Mucosa of rectum (tissue), 2 donors: ENCODE results near the gene ITK.

Source experiments
- H3K27ac ChIP-seq, 2 donors: one replicate each; pipeline ENCODE4 v1.7.0; 2013; ENCODE audit warnings: inconsistent platforms in 2 of 2, low read depth in 2 of 2, low read length in 2 of 2
- H3K27me3 ChIP-seq, 2 donors: one replicate each; pipeline ENCODE4 v1.7.0; 2013; ENCODE audit warnings: low read length in 2 of 2; ENCODE audit not compliant: control insufficient read depth in 2 of 2, insufficient read depth in 2 of 2
- H3K36me3 ChIP-seq, 2 donors: one replicate each; pipeline ENCODE4 v1.7.0; 2013; ENCODE audit warnings: low read length in 2 of 2; ENCODE audit not compliant: control insufficient read depth in 2 of 2, insufficient read depth in 2 of 2
- H3K4me1 ChIP-seq, 2 donors: one replicate each; pipeline ENCODE4 v1.7.0; 2013; ENCODE audit warnings: low read length in 2 of 2, mild to moderate bottlenecking in 1 of 2; ENCODE audit not compliant: control insufficient read depth in 2 of 2, insufficient read depth in 2 of 2
- H3K4me3 ChIP-seq, 2 donors: one replicate each; pipeline ENCODE4 v1.7.0; 2013; ENCODE audit warnings: low read length in 2 of 2
- H3K9ac ChIP-seq, 2 donors: one replicate each; pipeline ENCODE4 v1.7.0; 2013; ENCODE audit warnings: low read length in 2 of 2, low read depth in 1 of 2, mild to moderate bottlenecking in 1 of 2
- H3K9me3 ChIP-seq, 2 donors: one replicate each; pipeline ENCODE4 v1.7.0; 2013; ENCODE audit warnings: low read length in 2 of 2; ENCODE audit not compliant: control insufficient read depth in 2 of 2
- donor health status: healthy.
- donor health status: Normal muscosa, but diverticular disease.

Gene ITK

GRCh38 chr5:157289164-157289819 is 108.7 kb downstream of the ITK start:
- H3K9me3 ChIP-seq: no peaks in the 10 kb centered on the region
- peaks cover 4 to 15% of the 10 kb centered on the region in 2 donors for H3K36me3 ChIP-seq
- H3K27ac ChIP-seq: no peak overlapping the region
- peaks cover 5% of the 10 kb centered on the region in 2 donors for H3K4me1 ChIP-seq
- no peaks in the 10 kb centered on the region for H3K27me3 ChIP-seq
- no peak overlapping the region for H3K4me3 ChIP-seq
- H3K9ac ChIP-seq: no peak overlapping the region

GRCh38 chr5:157290156-157290980 is 109.7 kb downstream of the ITK start:
- no peaks in the 10 kb centered on the region for H3K27me3 ChIP-seq
- H3K4me3 ChIP-seq: no peak overlapping the region
- no peaks in the 10 kb centered on the region for H3K9me3 ChIP-seq
- peaks cover 4 to 15% of the 10 kb centered on the region in 2 donors for H3K36me3 ChIP-seq
- no peak overlapping the region for H3K27ac ChIP-seq
- H3K9ac ChIP-seq: no peak overlapping the region
- H3K4me1 ChIP-seq: peaks cover 5% of the 10 kb centered on the region in 2 donors

- Histone ChIP-seq H3K27ac (no peak overlapping the region), H3K9me3 (no peaks in the 10 kb centered on the region), H3K9ac (no peak overlapping the region), H3K4me1 (peaks cover 5% of the 10 kb centered on the region in 2 donors), H3K27me3 (no peaks in the 10 kb centered on the region), H3K4me3 (peak overlapping the region in 1 of 2 donors; percentile 5), H3K36me3 (peaks cover 4 to 11% of the 10 kb centered on the region in 2 donors)
Observed at GRCh38 chr5:157290981-157291711, 110.5 kb downstream of the ITK start.

- H3K36me3 ChIP-seq: peaks cover 0 to 2% of the 10 kb centered on the region in 2 donors
- H3K4me3 ChIP-seq: no peak overlapping the region
- H3K27ac ChIP-seq: no peak overlapping the region
- H3K9me3 ChIP-seq: no peaks in the 10 kb centered on the region
- H3K4me1 ChIP-seq: peaks cover 5% of the 10 kb centered on the region in 2 donors
- no peaks in the 10 kb centered on the region for H3K27me3 ChIP-seq
- H3K9ac ChIP-seq: no peak overlapping the region
Observed at GRCh38 chr5:157292599-157292998, 112.0 kb downstream of the ITK start.

GRCh38 chr5:157294407-157295091 is 113.9 kb downstream of the ITK start:
- Histone ChIP-seq H3K9ac (no peak overlapping the region), H3K4me1 (peaks cover 5% of the 10 kb centered on the region in 2 donors), H3K4me3 (no peak overlapping the region), H3K9me3 (no peaks in the 10 kb centered on the region), H3K27me3 (no peaks in the 10 kb centered on the region), H3K36me3 (no peaks in the 10 kb centered on the region), H3K27ac (no peak overlapping the region)

- H3K27ac ChIP-seq: no peak overlapping the region
- no peak overlapping the region for H3K4me3 ChIP-seq
- H3K36me3 ChIP-seq: no peaks in the 10 kb centered on the region
- no peaks in the 10 kb centered on the region for H3K9me3 ChIP-seq
- H3K27me3 ChIP-seq: no peaks in the 10 kb centered on the region
- H3K4me1 ChIP-seq: peaks cover 5% of the 10 kb centered on the region in 2 donors
- no peak overlapping the region for H3K9ac ChIP-seq
Observed at GRCh38 chr5:157295247-157295646, 114.6 kb downstream of the ITK start.

GRCh38 chr5:157300564-157300963 is 119.9 kb downstream of the ITK start:
- no peak overlapping the region for H3K27ac ChIP-seq
- no peaks in the 10 kb centered on the region for H3K4me1 ChIP-seq
- H3K9ac ChIP-seq: no peak overlapping the region
- no peak overlapping the region for H3K4me3 ChIP-seq
- no peaks in the 10 kb centered on the region for H3K27me3 ChIP-seq
- peaks cover 0 to 6% of the 10 kb centered on the region in 2 donors for H3K36me3 ChIP-seq
- H3K9me3 ChIP-seq: no peaks in the 10 kb centered on the region

GRCh38 chr5:157301066-157301465 is 120.4 kb downstream of the ITK start:
- Histone ChIP-seq H3K4me1 (no peaks in the 10 kb centered on the region), H3K4me3 (no peak overlapping the region), H3K9me3 (no peaks in the 10 kb centered on the region), H3K27me3 (no peaks in the 10 kb centered on the region), H3K36me3 (peaks cover 0 to 6% of the 10 kb centered on the region in 2 donors), H3K27ac (no peak overlapping the region), H3K9ac (no peak overlapping the region)

- Histone ChIP-seq H3K4me3 (no peak overlapping the region), H3K4me1 (no peaks in the 10 kb centered on the region), H3K36me3 (peaks cover 0 to 6% of the 10 kb centered on the region in 2 donors), H3K27ac (no peak overlapping the region), H3K27me3 (no peaks in the 10 kb centered on the region), H3K9ac (no peak overlapping the region), H3K9me3 (no peaks in the 10 kb centered on the region)
Observed at GRCh38 chr5:157303023-157303422, 122.4 kb downstream of the ITK start.
